Suprapubic skin (tissue), 4 donors: ENCODE data around the gene GOLGA2. TPM values are rescaled to one million over a fixed set of nuclear protein-coding genes. Genes with fewer than 3 reads are reported as not detected.
A peak's percentile ranks its signal among the peaks of the same experiment; 100 is the strongest.

Source experiments
- DNase-seq, 2 donors: peaks; one replicate each; pipeline ENCODE4 v3.0.0-alpha.2; 2019; ENCODE audit warnings: low spot score in 2 of 2
- H3K27ac ChIP-seq: fragments of 200-600 bp; sonication (generic); one replicate; pipeline ENCODE4 v1.5.1; 2019
- H3K27me3 ChIP-seq: fragments of 200-600 bp; sonication (generic); one replicate; pipeline ENCODE4 v1.5.1; 2019
- H3K36me3 ChIP-seq: fragments of 200-600 bp; sonication (generic); one replicate; pipeline ENCODE4 v1.5.1; 2019
- H3K4me1 ChIP-seq: fragments of 200-600 bp; sonication (generic); one replicate; pipeline ENCODE4 v1.5.1; 2019
- H3K4me3 ChIP-seq: fragments of 200-600 bp; sonication (generic); one replicate; pipeline ENCODE4 v1.5.1; 2019; ENCODE audit warnings: mild to moderate bottlenecking
- H3K9me3 ChIP-seq: fragments of 200-600 bp; sonication (generic); one replicate; pipeline ENCODE4 v1.5.1; 2019
- EP300 ChIP-seq: sonication (generic); formaldehyde crosslinking; IDR thresholded peaks from one replicate; pipeline ENCODE4 v1.6.1; 2017; ENCODE audit warnings: antibody characterized with exemption
- POLR2A ChIP-seq, 2 donors: fragments of 450-650 bp; IDR thresholded peaks; one replicate each; pipeline ENCODE4 v1.6.1; 2017; ENCODE audit warnings: antibody characterized with exemption in 2 of 2, mild to moderate bottlenecking in 2 of 2, moderate library complexity in 2 of 2
- POLR2AphosphoS5 ChIP-seq, 3 donors: sonication (generic); formaldehyde crosslinking; IDR thresholded peaks; one replicate each; pipeline ENCODE4 v1.6.1; 2017; ENCODE audit warnings: antibody characterized with exemption in 3 of 3
- WGBS: methylation state at CpG from one replicate; pipeline ENCODE4 v1.1.5; 2018; 5-methylcytosine and 5-hydroxymethylcytosine counted together
- total RNA-seq, 4 donors: library from RNA; depleted of rRNA; stranded (reverse); fragments of >200 nt; gene quantifications; one replicate each; pipeline ENCODE4 v1.1.0, GENCODE V29; 2016
- TF ChIP-seq, protein P1 (sequence below), 2 donors: fragments of 200-600 bp in 1 of 2; fragments of 450-650 bp in 1 of 2; sonication (generic) in 1 of 2; IDR thresholded peaks; one replicate each; pipeline ENCODE4 v1.5.1; 2016 to 2019; ENCODE audit warnings: antibody characterized with exemption in 2 of 2, mild to moderate bottlenecking in 1 of 2, moderate library complexity in 1 of 2

The GOLGA2 gene
- total RNA-seq, 4 donors from 2014 or later: 83.5 to 131 (median 99.0) TPM

DNA sequence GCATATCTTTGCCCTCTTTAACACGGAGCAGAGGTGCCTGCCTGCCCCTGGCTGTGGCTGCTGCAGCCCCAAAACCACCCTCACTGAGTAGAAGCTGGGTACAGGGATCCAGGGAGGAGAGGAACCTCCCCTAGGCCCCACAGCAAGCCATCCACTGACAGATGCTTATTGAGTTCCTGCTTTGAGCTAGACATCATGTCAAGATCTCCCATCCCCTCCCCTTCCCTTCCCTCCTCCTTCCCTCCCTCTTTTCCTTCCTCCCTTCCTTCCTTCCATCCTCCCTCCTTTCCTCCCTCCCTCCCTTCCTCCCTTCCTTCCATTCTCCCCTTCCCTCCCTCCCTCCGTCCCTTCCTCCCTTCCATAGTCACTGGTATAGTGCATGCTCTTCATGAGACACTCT is 29.3 kb downstream of the GOLGA2 start:
- WGBS: 51% methylated on average over 2 of the region's 2 CpGs

DNA sequence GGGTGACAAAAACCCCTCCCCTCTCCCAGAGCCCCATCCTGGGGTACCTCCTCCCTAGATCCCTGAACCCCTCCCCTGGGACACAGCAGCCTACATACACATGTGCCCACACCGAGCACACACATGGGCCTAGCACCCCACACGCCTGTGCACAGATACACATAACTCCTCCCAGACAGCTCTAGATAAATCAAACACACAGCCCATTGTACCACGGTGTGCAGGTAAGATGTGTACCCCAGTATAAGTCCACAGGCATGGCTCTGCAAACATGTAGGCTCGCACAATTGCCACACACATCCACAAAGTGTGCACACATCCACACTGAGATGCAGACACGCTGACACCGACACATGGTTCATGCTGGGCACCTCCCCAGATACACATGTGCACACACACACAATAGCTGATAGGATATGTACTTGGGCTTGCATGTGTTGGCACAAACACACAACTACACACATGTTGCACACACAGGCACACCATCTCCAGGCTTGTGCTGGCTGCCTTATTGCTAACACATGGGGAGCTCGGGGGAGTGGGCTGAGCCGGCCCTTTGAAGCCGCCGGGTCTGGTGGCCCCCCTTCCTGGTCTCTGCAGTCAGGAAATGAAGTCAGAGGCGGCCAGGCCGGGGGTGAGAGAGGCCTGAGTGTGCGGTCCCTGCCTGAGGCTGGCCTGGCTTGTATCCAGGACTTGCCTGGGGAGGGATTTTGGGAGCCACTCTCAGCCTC is 30.2 kb downstream of the GOLGA2 start:
- Histone ChIP-seq H3K27me3 (no peaks in the 10 kb centered on the region), H3K9me3 (no peaks in the 10 kb centered on the region), H3K4me3 (no peak overlapping the region), H3K27ac (peak overlapping the region; percentile 31), H3K36me3 (peaks cover 5% of the 10 kb centered on the region), H3K4me1 (peaks cover 48% of the 10 kb centered on the region)
- DNase-seq: no peak
- TF ChIP-seq POLR2AphosphoS5 (IDR thresholded peaks at IDR 0.05): no peak
- TF ChIP-seq POLR2A (IDR thresholded peaks at IDR 0.05): no peak
- TF ChIP-seq, protein P1, sequence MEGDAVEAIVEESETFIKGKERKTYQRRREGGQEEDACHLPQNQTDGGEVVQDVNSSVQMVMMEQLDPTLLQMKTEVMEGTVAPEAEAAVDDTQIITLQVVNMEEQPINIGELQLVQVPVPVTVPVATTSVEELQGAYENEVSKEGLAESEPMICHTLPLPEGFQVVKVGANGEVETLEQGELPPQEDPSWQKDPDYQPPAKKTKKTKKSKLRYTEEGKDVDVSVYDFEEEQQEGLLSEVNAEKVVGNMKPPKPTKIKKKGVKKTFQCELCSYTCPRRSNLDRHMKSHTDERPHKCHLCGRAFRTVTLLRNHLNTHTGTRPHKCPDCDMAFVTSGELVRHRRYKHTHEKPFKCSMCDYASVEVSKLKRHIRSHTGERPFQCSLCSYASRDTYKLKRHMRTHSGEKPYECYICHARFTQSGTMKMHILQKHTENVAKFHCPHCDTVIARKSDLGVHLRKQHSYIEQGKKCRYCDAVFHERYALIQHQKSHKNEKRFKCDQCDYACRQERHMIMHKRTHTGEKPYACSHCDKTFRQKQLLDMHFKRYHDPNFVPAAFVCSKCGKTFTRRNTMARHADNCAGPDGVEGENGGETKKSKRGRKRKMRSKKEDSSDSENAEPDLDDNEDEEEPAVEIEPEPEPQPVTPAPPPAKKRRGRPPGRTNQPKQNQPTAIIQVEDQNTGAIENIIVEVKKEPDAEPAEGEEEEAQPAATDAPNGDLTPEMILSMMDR (IDR thresholded peaks at IDR 0.05): no peak
- no peak for TF ChIP-seq EP300
- WGBS: 52% methylated on average over 8 of the region's 13 CpGs

More for the DNA sequence above, 29.3 kb downstream of the GOLGA2 start:
- Histone ChIP-seq H3K4me3 (no peak overlapping the region), H3K9me3 (no peaks in the 10 kb centered on the region), H3K27me3 (no peaks in the 10 kb centered on the region), H3K27ac (peak overlapping the region; percentile 27), H3K36me3 (no peaks in the 10 kb centered on the region), H3K4me1 (peaks cover 57% of the 10 kb centered on the region)
- DNase-seq: no peak
- TF ChIP-seq POLR2A (IDR thresholded peaks at IDR 0.05) (no peak), POLR2AphosphoS5 (IDR thresholded peaks at IDR 0.05) (no peak), EP300 (no peak)
- TF ChIP-seq, protein P1 (IDR thresholded peaks at IDR 0.05): no peak

DNA sequence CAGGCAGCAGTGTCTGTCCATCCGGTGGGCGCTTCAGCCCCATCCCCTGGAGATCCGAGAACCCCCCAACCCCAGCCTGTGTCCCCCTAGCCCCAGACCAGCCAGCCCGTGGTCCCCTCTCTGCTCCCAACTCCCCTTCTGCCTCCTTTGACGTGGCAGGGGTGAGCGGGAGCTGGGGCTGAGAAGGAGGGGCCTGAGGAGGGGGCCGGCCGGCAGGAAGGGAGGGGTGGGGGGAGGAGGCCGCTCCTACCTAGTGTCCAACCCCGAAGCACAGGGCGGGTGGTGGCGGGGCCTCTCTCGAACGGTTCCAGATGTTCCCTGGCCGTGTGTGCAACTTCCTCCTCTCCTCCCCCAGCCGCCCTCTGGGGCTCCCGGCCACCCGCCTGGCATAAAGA is 31.0 kb downstream of the GOLGA2 start:
- Histone ChIP-seq H3K27me3 (no peaks in the 10 kb centered on the region), H3K27ac (peak overlapping the region; percentile 90), H3K4me3 (peak overlapping the region; percentile 48), H3K36me3 (peaks cover 9% of the 10 kb centered on the region), H3K4me1 (peaks cover 44% of the 10 kb centered on the region), H3K9me3 (no peaks in the 10 kb centered on the region)
- peak; percentile 94 for DNase-seq
- TF ChIP-seq EP300: no peak
- 20% methylated on average over 2 of the region's 18 CpGs for WGBS

DNA sequence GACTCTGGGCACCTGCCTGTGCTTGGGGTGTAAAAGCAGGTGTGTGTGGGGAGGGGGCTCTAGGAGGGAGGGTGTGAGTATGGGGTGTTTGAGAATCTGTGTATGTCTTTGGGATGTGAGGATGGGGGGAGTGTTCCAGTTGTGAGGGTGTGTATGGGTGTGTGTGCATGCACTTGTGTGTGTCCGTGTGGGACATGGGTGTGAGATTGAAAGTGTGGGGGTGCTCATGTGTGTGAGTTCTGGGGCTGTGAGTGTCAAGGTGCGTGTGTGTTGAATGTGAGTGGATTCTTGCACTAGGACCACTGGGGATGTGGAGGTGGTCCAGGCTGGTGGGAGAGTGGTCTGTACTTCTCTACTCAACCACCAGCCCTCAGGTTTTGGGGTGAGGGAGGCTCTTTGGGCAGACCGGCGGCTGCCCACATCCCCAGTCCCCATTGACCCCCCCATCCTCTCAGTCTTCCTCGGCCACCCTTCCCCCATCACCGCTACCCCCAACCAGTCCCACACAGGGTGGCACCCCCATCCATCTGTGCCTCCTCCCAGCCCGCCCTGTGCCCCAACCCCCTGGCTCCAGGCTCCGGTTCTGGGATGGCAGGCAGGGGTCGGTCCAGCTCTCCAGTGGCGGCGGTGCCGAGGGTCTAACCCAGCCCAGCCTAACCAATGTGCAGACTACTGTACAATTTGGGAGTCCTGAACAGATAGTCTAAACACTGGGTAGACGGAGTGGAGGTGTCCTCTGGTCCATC is 31.5 kb downstream of the GOLGA2 start:
- H3K4me1 ChIP-seq: peaks cover 44% of the 10 kb centered on the region
- H3K36me3 ChIP-seq: peaks cover 9% of the 10 kb centered on the region
- no peaks in the 10 kb centered on the region for H3K9me3 ChIP-seq
- TF ChIP-seq, protein P1 (IDR thresholded peaks at IDR 0.05): no peak
- TF ChIP-seq EP300 (no peak), POLR2A (IDR thresholded peaks at IDR 0.05) (no peak), POLR2AphosphoS5 (IDR thresholded peaks at IDR 0.05) (no peak)
- DNase-seq: no peak
- peak overlapping the region; percentile 48 for H3K4me3 ChIP-seq
- peak overlapping the region; percentile 90 for H3K27ac ChIP-seq
- no peaks in the 10 kb centered on the region for H3K27me3 ChIP-seq
- WGBS: 62% methylated on average over 8 of the region's 13 CpGs

DNA sequence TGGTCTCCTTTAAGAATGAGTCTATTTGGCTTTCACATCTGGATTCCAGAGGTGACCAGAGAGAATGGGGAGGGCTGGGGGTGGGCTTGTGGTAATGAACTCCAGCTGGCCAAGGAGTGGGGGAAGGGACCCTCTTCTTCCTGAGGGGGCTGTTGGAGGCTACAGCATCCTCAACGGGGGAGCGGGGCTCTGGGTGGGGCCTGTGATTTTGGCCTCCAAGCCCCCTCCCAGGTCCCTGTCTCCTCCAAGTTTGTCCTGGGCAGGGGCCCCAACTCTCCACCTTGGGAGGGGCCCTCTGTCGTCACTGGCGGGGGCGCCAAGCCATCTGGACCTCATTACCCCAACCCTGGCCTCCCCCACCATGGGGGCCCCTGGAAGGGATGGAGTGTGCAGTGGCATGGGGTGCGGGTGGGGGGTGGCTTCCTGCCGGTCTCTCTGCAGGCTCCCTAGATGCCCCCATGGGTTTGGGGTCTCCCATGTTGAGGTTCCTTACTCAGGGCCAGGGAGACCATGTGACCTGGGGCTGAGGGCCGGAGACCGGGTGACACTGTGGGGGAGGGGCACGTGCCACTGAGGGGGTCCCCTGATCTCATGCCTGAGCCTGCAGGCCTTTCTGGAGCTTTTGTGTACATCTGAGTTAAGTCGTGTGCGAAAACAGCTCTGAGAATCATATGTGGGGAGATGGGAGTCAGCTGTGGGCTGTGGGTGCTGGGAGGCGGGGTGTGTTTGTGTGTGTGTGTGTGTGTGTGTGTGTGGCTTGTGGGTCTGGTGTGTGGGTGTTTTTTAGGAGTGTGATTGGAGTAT is 32.4 kb downstream of the GOLGA2 start:
- peak overlapping the region; percentile 90 for H3K27ac ChIP-seq
- H3K27me3 ChIP-seq: no peaks in the 10 kb centered on the region
- DNase-seq: peak in 1 of 2 donors; percentile 88
- no peaks in the 10 kb centered on the region for H3K9me3 ChIP-seq
- TF ChIP-seq EP300 (no peak), POLR2AphosphoS5 (IDR thresholded peaks at IDR 0.05) (no peak), POLR2A (IDR thresholded peaks at IDR 0.05) (no peak)
- TF ChIP-seq, protein P1 (IDR thresholded peaks at IDR 0.05): no peak
- peak overlapping the region; percentile 48 for H3K4me3 ChIP-seq
- 64% methylated on average over 7 of the region's 13 CpGs for WGBS
- peaks cover 9% of the 10 kb centered on the region for H3K36me3 ChIP-seq
- H3K4me1 ChIP-seq: peaks cover 44% of the 10 kb centered on the region
